NCI-H2227 treated with DMSO at 0.1 percent for 48 hours (cell line): ENCODE data around the gene HUWE1.

Experiments used
- DNase-seq: peaks from one replicate; lab custom pipeline; 2025; lab: John Stamatoyannopoulos, UW

HUWE1 gene

DNA sequence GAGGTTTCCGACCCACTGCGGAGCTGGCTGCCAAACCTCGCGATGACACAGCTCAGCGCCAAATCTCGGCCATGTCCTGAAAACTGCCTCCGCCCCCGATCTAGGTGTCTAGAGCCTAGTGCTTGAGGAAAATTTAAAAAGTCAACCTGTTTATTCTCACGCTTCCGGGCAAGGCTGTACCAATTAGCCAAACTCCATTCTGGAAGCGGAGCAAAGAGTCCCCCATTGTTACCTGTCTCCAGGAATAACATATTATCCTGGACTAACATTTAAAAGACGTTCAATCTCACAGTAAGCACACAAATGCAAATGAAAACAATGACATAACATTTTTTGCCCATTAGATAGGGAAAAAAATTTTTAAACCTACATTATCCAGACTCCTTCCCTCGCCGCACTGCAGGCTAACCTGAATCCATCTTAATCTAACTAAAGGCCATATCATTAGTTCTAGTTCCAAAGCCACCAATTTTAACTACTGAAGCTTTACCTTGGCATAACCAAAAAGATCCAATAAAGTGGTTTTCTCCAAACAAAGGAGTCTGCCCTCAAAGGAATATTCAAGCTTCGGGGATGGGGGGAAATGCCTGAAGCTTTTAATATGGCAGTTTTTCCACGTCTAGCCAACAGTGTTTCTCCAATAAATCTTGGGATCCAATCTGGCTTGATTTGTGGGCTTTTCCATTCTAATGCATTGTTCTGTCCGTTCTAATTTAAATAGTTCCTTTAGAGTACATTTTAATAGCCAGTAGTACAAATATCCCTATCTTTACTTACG, 1.9 kb downstream of the HUWE1 start:
- no peak for DNase-seq

DNA sequence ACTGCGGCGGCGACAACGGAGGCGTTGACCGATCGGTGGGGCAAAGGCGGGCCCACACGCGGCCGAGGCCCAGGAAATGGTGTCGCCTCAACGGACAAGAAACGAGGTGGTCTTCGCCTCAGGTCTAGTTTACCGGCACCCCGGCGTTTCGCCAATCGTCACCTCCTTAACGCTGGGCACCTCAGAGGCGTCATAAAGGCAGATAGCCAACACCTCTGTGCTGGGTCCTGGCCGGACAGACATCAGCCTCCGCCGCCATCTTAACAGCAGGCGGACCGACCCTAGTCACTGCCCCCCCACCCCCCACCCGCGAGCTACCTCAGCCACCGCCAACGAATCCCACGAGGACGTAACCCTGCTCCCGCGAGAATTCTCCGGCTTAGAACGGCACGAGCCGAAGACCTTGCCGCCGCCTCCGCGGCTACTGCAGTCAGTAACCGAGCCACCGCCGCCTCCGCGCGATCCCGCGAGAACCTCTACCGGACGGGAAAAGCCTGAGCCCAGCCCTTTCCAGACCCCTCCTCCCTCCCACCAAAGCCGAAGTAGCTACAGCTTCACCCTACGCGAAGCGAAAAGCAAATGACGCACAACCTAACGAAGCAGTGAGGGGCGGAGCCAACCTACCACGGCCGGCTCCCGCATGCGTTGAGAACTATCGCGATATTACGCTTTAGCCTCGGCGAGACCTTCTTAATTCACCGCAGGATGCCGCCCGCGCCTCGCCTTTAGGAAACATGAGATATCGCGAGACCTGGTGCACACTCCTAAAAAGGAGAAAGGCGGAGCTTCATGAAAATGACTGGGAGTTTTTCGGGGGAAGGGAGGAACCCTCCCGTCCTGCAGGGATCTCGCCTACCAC, 2.7 kb downstream of the HUWE1 start:
- DNase-seq = peak; percentile 99

DNA sequence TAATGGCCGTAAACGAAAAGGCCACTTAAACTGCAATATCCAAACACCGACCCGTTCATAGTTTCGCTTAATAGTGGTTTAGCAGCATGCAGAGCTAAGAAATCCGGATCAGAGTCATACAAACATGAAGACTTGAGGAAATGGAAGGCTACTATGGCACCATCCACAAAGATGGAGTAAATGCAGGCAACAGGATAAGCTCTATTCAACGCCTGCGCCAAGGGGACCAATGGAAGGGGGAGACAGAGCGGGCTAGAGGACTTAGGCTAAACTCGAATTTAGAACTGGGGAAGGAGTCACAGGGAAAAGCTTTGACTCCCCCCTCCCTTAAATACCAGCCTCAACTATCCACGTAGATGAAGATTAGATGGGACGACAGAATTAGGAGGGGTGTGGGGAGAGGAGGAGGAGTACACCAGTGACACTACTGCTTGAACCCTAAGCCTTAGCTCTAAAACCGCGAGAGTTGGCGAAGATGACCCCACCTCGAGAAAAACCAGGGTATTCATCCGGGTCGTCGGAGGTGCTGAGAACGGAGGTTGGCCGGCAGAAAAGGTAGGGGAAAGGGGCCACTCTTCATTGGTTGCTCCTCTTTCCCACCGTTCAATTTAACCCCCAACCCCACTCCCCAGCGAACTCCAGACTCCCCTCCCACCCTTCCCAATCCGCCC, 3.5 kb downstream of the HUWE1 start:
- DNase-seq = peak; percentile 30

DNA sequence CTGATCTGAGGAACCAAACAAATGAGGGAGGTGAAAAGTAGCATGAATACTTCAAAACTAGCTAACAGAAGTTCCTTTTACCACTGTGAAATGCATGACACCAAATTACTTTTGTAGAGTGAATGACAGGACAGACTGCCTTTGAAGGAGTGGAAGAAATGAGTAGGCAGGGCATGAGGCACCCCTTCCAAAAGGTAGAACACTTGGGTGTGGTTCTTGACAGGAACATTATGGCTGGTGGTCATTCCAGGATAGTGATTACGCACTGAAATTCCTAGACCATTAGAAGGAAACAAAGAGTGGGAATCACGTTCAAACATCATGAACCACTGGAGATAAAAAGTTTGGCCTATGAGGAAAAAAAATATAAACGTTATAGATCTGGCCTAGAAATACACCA, 4.9 kb downstream of the HUWE1 start:
- DNase-seq = no peak

DNA sequence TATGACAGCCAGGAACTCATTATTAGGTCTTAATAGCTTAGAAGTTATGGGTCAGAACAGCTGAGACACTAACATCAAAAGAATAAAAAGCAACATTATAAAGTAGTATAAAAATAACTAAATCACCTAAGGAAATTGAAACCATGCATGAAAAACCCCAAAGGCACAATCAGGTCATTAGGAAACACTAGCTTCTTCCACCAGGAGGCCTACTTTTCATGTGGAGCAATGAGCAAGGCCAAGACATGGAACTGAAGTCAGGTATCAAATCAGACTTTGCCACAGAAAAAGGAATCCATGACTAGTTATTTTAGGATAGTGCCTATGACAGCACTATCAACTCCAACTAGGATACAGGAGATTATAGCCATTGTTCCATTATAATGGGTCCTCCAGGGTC, 7.9 kb downstream of the HUWE1 start:
- no peak for DNase-seq

DNA sequence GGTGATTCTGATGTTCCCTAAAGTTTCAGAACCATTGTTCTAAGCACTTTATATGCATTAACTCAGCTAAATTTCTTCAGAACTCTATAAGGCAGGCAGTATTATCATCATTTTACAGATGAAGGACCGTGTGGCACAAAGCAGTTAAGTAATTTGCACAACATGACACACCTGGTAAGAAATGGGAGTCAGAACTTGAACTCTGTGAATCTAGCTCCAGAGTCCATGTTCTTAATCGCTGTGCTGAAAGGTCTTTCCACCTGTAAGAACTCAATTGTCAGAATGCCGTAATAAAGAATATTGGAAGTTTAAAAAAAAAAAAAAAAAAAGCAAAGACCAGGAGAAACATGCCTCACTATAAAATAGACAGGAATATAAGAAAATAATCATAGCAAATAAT, 9.2 kb downstream of the HUWE1 start:
- no peak for DNase-seq

DNA sequence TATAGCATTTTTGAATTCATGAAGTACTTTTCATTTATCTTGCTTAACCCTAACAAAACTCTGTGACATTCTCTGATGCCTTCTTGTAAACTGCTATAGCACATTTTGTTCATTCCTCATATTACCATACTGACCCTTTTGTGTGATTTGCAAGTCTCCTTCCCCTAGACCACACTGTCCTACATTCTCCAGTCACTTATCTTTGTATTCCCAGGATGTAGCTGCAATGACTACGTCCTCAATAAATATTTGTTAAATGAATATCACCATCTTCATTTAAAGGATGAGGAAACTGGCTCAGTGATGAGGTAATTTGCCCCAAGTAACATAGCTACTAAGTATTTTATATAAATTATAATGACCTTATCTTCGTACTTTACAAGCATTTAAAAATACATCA, 11.9 kb downstream of the HUWE1 start:
- DNase-seq = no peak

DNA sequence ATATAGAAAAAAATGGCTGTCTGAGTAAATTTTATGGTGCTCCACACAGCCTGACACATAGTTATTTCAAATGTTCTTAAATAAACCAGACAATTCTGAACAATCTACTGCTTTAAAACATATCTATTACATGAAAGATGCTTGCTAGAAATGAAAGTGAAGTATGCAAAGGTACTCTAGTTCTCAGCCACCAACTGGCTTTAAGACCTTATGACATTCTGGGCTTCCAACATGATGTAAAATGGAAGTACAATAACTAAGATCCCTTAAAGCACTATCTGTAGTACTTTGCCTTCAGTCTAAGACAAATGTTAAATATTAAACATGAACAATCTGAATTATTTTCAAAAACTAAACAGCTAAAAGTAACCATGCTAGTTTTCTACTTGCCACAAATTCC, 17.3 kb downstream of the HUWE1 start:
- DNase-seq = no peak

DNA sequence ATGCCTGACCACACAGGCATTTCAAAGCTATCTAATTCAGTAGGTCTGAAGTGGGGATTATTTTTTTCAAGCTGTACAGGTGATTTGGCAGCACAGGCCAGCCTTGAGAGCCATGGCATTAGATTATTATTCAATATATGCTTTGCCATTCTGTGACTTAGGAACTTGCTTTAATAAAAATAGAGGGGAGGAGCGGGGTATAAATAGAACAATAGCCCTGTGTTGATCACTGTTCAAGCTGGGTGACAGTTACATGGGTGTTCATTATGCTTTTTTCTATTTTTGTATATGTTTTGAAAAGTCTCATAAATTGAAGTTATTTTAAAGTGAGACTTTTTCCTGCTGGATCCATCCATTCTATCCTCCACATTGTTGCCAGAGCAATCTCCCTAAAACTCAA, 20.3 kb downstream of the HUWE1 start:
- DNase-seq = no peak

DNA sequence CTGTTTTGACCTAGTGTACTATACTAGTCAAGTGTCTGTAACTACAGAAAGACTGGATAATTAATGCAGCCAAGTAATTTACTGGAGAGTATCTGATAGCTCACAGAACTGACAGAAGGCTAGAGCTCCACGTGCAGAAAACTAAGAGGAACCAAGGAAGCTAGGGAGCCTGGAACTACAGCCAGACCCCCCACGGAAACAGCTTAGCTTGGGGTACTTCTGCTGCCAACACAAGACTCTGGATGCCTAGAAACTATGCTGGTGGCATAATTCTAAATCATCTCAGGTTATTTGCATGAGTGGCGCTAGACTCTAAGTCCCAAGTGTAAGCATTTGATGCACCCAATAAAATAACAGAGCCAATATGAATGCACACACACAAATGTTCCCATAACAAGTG, 26.5 kb downstream of the HUWE1 start:
- no peak for DNase-seq

DNA sequence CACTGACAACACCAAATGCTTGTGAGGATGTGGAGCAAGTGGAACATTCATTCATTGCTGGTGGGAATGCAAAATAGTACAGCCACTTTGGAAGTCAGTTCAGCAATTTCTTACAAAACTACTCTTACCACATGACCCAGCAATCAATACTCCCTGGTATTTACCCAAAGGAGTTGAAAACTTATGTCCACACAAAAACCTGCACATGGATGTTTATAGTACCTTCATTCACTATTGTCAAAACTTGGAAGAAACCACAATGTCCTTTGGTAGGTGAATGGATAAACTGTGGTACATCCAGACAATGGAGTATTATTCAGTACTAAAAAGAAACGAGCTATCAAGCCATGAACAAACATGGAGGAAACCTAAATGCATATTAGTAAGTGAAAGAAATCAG, 27.5 kb downstream of the HUWE1 start:
- no peak for DNase-seq

DNA sequence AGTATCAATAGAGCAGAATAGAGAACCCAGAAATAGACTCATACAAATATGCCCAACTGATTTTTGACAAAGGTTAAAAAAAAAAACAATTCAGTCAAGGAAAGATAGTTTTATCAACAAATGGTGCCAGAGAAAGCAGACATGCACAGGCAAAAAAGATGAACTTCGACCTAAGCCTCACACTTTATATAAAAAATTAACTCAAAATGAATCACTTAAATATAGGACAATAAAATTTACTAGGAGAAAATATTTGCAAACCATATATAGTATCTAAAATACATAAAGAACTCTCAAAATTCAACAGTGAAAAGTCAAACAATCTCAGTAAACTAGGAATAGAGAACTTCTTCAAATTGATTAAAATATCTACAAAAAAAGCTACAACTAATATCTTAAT, 29.7 kb downstream of the HUWE1 start:
- DNase-seq = no peak

DNA sequence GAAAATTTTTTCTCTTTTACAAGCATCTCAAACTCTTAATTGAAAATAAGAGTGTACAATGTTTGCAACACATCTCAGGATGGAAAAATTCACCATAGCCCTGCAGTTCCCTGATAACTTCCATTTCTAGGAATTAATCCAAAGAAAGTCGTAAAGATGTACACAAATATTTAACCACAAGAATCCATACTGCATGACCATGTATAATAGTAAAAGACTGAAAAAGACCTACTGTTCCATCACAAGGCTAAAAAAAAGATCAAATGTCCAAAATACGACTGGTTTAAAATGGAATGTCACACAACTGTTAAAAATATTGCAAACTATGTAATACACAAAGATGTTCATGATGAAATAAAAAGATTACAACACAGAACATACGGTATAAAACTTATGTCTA, 32.1 kb downstream of the HUWE1 start:
- no peak for DNase-seq

DNA sequence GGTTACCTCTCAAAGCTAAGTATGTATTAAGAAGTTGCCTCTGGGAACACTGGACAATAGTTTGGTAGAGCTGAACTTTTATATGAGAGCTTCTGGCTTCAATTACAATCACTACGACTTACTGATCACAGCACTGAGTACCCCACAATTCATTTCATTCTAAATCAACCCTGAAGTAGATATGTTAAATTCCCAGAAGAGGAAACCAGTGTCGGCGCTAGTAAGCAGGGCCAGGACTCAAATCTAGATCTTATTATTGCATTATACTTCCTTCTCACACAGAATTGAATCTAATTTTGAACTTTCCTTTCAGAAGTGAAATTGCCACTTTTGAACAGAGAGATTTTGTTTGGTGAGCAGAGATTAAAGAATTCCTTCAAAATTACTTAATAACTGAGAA, 41.8 kb downstream of the HUWE1 start:
- no peak for DNase-seq

DNA sequence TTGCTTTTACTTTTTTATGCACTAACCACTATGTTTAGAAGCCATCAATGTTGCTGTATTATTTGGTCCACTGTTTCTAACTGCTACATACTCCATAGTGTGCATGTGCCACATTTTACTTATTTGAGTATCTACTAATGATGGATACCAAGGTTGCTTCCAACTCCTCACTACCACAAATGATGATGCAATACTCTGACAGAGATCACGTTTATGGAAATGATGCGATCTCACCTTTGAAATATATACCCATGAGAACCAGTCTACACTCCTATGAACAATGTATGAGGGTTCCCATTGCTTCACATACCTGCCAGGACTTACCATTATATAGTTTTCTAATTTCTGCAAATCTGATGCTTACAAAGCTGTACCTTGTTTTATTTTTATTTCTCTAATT, 44.2 kb downstream of the HUWE1 start:
- no peak for DNase-seq

DNA sequence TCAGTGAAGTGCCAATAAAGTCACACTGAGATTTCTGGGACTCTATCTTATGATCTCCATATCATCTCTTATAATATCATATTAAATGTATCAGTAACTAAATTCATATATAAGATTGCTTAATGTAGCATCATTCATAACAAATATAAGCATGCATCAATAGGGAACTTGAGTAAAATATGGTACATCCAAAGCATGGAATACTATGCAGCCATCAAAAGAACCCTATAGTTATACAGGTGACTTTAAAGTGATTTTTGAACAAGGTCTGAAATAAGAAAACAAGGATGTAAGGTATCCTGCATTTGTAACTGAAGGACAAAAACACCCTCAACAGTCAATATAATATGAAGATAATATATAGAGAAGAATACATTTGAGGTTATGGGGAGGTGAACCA, 47.3 kb downstream of the HUWE1 start:
- no peak for DNase-seq

DNA sequence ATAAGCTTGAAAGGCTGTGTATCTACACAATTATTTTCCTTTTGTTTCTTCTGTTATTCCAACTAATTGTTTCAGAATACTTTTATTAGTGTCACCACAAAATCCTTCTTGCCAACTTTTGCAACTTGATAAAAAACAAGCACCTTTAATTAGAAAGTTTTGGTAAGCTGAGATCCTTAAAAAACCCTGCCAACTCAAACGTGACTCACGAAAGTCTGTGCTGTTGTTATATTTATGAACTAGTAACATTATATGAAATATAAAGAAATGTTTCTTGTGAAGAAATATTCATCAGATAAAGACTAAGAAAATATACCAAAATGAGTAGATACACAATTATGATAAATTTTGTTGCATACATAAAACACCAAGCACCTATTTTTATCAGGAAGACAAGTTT, 49.0 kb downstream of the HUWE1 start:
- DNase-seq = no peak

DNA sequence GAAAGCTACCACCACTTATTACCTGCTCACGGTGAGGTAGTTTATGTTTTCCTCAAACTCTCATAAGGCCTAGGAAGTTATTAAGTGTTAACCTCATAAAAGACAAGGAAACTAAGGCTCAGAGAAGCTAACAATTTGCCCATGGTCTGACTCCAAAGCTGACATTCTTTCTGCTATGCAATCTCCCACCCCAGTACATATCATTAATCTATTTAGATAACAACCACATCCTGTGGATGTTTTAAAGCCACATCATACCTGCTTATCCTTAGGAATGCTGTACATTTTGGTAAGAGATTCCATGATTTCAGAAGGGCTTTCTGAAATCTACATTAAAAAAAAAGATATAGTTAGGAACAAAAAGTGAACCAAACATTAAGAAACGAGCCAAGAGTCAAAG, 55.4 kb downstream of the HUWE1 start:
- DNase-seq = no peak

DNA sequence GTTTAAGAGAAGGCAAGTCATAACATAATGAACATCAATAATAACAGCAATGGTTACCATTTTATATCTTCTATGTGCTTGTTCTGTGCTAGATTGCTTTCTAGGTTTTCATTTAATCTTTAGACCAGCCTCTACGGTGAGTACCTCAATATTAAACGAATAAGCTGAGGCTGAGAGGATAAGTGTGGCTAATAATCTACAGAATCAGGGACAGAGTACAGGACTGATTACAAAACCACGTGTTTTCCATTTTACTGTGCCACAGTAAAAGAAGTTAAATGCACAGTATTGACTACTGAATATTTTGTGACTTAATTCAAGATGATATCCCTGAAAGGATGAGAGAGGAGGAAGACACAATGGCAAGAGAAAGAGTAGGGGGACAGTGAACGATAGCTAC, 56.3 kb downstream of the HUWE1 start:
- no peak for DNase-seq

DNA sequence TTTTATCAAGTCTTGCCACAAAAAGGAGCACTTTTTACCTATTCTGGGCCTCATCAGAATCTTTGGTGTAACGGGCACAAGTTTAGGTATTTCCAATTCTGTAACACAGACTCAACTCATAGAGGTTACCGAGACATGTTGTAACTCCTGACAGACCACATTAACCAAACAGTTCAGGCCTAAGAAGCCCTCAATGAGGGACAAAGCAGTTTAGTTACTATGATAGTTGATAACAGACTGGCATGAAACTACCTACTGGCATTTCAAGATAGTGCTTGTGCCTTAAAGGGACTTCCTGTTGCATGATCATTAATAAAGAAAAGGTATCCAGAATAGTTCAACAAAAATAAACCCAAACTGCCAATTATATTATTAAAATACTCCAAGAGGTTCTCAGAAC, 64.1 kb downstream of the HUWE1 start:
- no peak for DNase-seq

DNA sequence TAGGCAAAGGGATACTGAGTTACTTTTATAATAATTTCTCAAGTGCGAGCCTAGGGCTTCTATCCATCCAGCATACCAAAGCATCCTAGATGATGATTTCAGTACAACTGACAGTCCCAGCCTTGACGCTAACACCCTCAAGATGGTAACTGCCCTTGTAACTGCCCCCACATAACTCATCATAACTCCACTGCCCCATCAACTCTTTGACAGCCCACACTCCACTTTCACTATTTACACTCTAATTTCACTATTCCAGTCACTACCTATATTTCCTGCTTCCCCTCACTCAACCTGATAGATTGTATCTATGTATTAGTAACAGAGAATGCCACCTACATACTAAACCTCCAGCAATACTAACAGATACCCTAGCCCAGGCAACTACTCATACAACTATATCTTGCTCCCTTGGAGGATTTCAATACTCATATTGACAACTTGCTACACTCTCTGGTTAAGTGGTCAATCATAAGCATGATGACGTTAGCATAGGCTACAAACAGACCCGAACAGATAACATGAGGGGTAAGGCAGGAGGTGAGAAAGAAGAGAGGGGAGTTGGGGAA, 65.0 kb downstream of the HUWE1 start:
- DNase-seq = no peak

DNA sequence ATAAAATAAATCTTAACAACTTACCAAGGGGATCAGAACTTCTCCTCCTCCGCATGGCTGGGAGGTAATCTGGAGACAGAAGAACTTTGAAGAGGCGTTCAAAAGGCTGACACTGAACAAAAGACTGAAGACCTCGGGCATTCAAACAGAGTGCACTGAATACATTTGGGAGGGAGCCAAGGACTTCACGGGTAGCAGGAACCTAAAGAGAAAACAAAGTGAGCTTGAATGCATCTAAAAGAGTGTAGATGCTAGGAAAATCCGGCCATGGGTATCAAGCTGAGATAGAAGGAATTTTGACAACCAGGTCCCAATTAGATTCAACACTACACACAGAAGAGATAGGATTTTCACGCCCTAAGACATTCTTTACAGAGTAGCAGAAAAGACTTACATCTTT, 69.6 kb downstream of the HUWE1 start:
- DNase-seq = no peak

DNA sequence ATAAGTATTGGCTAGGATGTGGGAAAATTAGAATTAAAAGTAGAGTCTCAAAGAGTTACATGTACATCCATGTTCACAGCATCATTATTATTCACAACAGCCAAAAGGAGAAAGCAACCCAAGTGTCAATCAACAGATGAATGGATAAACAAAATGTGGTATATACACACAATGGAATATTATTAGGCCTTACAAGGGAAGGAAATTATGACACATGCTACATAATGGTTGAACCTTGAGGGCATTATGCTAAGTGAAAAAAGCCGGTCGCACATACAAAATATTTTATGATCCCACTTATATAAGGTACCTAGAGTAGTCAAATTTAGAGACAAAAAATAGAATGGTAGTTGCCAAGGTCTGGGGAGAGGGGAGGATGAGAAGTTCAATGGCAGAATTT, 80.1 kb downstream of the HUWE1 start:
- no peak for DNase-seq
